Muscle of leg (tissue), 11 donors: ENCODE measurements around the gene SLC2A9. TPM values are rescaled to one million over a fixed set of nuclear protein-coding genes. Genes with fewer than 3 reads are reported as not detected.

Experiments
- DNase-seq: peaks from one replicate; pipeline ENCODE4 v3.0.0; 2013
- H3K27ac ChIP-seq: one replicate; pipeline ENCODE4 v1.5.1; 2013; ENCODE audit warnings: mild to moderate bottlenecking, low read length, control low read depth
- H3K27me3 ChIP-seq: one replicate; pipeline ENCODE4 v1.6.1; 2013; ENCODE audit warnings: low read length; ENCODE audit not compliant: control insufficient read depth, insufficient read depth
- H3K36me3 ChIP-seq: one replicate; pipeline ENCODE4 v1.6.1; 2013; ENCODE audit warnings: low read length; ENCODE audit not compliant: control insufficient read depth, insufficient read depth
- H3K4me1 ChIP-seq: one replicate; pipeline ENCODE4 v1.6.1; 2013; ENCODE audit warnings: low read length; ENCODE audit not compliant: control insufficient read depth, insufficient read depth
- H3K4me3 ChIP-seq: one replicate; pipeline ENCODE4 v1.5.1; 2013; ENCODE audit warnings: low read length, control low read depth
- H3K9me3 ChIP-seq: replicated peaks from 2 replicates; pipeline ENCODE4 v1.6.1; 2013; ENCODE audit warnings: low read depth, low read length; ENCODE audit not compliant: control insufficient read depth
- WGBS: methylation state at CpG from one replicate; pipeline ENCODE4 v1.1.5; 2013; ENCODE audit warnings: missing lambda C conversion rate; ENCODE audit not compliant: insufficient coverage; 5-methylcytosine and 5-hydroxymethylcytosine counted together
- polyA plus RNA-seq, 8 donors: library from polyadenylated mRNA; unstranded; fragments of 120-200 nt; gene quantifications; one replicate each; pipeline versions ENCODE4 v1.2.1 to v1.2.3, GENCODE V29; 2013; ENCODE audit warnings: inconsistent platforms in 1 of 8, low replicate concordance in 1 of 8; ENCODE audit not compliant: insufficient read length in 8 of 8, insufficient read depth in 1 of 8
- total RNA-seq: library from RNA; stranded (reverse); fragments of 120-200 nt; gene quantifications from one replicate; pipeline ENCODE4 v1.2.4, GENCODE V29; 2013

SLC2A9 gene
- total and polyA plus RNA-seq, 9 donors = 2.4 to 5.0 (median 3.2) TPM

DNA sequence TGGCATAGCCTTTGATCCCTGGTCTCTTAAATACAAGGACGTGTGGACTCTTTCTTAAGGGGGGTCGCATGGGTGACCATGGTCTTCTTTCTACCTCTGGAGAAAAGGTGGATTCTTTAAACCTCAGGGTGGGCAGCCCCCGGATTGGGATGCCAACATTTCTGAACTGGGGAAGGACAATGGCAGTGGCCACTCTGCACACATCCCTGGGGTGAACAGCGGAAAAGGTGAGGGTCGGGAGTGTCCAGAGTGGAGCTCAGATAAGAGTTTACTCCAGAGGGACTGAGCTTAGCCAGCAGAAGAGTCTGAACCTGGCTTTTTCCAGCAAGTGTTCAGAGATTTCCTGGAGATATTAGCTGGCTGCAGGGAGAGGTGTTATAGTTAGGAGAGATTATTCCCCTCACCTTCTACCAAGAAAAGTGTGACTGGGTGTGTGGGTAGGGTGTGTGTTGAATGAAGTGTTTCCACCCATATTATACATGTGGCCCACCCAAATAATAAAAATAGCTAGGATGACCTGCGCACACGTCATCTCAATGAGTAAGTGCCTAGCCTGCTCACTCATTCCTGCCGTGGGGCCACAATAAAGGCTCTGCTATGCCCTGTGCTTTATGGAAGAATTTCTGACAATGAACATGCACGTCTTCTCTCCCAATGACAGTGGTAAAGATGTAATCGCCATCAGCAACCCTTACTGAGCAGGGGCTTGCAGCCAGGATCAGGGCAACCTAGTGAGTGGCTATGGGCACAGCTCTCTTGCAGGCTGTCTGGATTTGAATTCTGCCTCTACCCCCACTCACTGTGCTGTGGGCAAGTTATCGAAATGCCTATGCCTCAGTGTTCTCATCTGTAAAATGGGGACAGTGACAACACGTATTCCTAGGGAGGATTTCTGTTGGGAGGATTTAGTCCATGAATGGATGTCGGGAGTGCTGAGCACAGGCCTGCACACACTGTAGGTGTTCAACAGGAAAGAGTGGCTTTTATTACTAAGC lies 76.6 kb downstream of the SLC2A9 start:
- DNase-seq = no peak
- 85% methylated on average over 9 of the region's 13 CpGs for WGBS

DNA sequence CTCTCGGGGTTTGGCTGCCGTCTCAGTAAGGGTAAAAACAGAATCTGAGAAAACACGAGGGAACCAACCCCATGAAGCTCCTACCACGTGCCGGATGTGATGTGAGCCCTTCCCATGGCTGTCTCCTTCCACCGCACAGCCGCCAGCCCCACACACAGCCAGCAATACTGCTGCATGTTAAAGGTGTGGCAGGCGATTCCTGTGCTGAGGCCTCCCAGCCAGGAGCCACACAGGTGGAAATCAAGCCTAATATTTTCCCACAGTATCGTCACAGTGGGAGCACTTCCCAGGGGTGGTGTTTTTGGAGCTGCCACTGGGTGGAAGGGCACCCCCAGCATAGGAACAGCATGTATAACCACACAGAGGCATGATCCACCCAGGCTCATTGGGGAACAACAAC lies 77.5 kb downstream of the SLC2A9 start:
- Histone ChIP-seq H3K27ac (no peak overlapping the region), H3K27me3 (no peaks in the 10 kb centered on the region), H3K4me3 (no peak overlapping the region), H3K36me3 (no peaks in the 10 kb centered on the region), H3K9me3 (no peaks in the 10 kb centered on the region), H3K4me1 (peaks cover 4% of the 10 kb centered on the region)
- WGBS = 79% methylated on average over 5 of the region's 9 CpGs
- DNase-seq = no peak

More for the DNA sequence above, 76.6 kb downstream of the SLC2A9 start:
- Histone ChIP-seq H3K36me3 (no peaks in the 10 kb centered on the region), H3K4me1 (peaks cover 4% of the 10 kb centered on the region), H3K27me3 (no peaks in the 10 kb centered on the region), H3K4me3 (no peak overlapping the region), H3K27ac (no peak overlapping the region), H3K9me3 (no peaks in the 10 kb centered on the region)

DNA sequence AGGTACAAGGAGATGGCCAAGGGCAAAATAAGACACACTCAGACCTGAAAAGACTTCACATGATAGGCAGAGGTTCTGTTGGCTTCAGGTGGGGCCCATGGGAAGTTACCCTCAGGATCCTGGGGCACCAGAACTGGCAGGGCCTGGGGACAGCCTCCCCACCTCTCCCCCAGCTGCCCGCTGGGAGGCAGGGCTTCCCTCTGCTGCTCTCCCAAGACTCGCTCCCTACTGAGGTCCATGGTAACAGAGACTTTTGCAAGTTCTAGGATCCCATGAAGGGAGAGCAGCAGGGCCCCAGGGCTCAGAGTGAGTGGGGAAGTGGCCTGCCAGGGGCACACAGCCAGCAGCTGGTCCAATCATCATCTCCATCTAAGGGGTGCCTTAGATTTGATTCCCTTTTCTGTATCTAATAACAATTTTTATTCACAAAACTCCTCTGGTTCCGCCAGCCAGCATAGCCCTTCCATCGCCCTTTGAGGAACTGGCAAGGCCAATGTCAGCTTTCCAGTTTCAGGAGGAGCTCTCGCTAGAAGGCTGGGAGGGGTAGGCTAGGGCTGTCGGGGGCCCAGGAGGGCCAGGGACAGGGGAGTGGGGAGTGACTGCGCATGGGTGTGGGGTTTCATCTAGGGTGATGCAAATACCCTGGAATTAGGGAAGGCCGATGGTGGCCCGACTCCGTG lies 78.2 kb downstream of the SLC2A9 start:
- H3K4me1 ChIP-seq = peaks cover 4% of the 10 kb centered on the region
- DNase-seq = no peak
- no peak overlapping the region for H3K4me3 ChIP-seq
- no peaks in the 10 kb centered on the region for H3K9me3 ChIP-seq
- no peaks in the 10 kb centered on the region for H3K36me3 ChIP-seq
- H3K27me3 ChIP-seq = no peaks in the 10 kb centered on the region
- H3K27ac ChIP-seq = no peak overlapping the region
- WGBS = 85% methylated on average over 3 of the region's 10 CpGs

DNA sequence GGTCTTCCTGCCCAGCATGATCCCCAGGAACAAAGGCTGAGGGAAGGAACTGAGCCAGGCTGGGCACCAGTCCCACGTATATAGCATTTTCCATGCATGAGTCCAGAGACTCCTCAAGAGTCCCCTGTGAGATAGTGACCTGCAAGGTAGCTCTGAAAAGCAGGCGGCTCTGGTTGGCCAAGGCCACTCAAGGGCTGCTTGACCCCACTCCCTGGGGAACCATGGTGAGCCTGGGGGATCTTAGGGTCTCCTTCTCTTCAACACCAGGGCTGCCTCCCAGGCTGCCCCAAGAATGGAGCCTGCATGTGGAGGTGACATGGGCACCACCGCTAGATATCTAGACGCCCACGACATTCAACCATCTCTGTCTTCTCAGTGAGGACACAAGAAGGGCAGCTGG lies 79.2 kb downstream of the SLC2A9 start:
- no peaks in the 10 kb centered on the region for H3K9me3 ChIP-seq
- H3K27me3 ChIP-seq = no peaks in the 10 kb centered on the region
- no peak for DNase-seq
- WGBS = 100% methylated on average over 3 of the region's 5 CpGs
- no peak overlapping the region for H3K27ac ChIP-seq
- no peaks in the 10 kb centered on the region for H3K4me1 ChIP-seq
- no peak overlapping the region for H3K4me3 ChIP-seq
- no peaks in the 10 kb centered on the region for H3K36me3 ChIP-seq

DNA sequence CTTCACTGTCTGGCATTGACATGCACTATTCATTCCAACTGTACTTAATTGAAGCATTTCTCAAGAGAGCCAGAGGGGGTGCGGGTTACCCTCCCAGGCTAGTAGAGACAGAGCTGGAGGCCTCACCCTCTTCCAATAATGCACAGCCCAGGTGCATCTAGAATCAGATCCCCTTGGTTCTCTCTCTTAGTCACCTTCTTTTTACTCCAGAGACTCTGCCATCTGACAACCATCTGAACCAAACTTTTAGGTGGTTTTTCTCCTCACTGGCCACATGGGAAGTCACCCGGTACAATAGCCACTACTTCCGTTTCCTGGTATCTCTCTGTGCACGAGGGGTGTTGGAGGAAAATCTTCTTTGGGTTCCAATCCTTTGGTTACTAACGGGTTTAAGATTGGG lies 81.3 kb downstream of the SLC2A9 start:
- H3K27ac ChIP-seq = no peak overlapping the region
- H3K36me3 ChIP-seq = no peaks in the 10 kb centered on the region
- H3K27me3 ChIP-seq = no peaks in the 10 kb centered on the region
- DNase-seq = no peak
- no peaks in the 10 kb centered on the region for H3K4me1 ChIP-seq
- no peaks in the 10 kb centered on the region for H3K9me3 ChIP-seq
- WGBS = 83% methylated on average over 3 of the region's 5 CpGs
- no peak overlapping the region for H3K4me3 ChIP-seq

DNA sequence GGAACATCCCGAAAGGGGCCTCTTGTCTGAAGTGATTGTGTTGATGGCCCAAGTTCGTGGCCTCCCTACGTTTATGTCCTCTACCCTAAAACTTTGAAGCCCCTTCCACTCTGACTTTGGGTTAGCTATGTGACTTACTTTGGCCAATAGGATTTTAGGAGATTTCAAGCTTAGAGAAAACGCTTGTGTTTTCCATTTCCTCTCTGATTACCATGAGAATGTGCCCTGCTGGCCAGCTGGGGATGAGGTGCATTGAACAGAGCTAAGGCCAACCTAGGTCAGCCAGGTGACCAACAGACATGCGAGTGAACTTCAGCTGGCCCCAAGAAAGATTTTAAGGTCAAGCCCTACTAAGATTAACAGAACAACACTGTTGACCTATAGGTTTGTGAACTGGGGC lies 82.4 kb downstream of the SLC2A9 start:
- no peaks in the 10 kb centered on the region for H3K9me3 ChIP-seq
- H3K27ac ChIP-seq = no peak overlapping the region
- no peaks in the 10 kb centered on the region for H3K27me3 ChIP-seq
- H3K4me1 ChIP-seq = no peaks in the 10 kb centered on the region
- no peak for DNase-seq
- H3K4me3 ChIP-seq = no peak overlapping the region
- no CpG with 5 or more reads among the region's 5 CpGs for WGBS
- no peaks in the 10 kb centered on the region for H3K36me3 ChIP-seq

DNA sequence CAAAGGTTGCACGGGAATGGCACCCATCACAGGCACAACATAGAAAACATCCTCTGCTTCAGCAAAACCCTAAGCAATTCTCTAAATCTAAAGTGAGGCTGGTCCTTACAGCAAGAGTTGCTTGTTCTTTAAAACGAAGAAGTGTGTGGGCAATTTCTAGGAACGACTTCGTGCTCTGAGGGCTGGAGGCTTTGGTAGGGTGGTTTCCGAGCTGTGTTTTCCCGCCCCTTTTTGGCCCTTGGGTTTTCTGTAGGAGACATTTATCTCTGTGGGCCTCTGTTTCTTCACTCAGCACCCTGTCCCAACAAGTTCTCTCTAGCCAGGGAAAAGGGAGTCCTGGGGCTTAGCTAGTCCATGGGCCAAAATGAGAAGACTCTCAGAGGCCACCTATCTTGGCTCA lies 84.2 kb downstream of the SLC2A9 start:
- Histone ChIP-seq H3K36me3 (no peaks in the 10 kb centered on the region), H3K4me1 (peaks cover 3% of the 10 kb centered on the region), H3K27me3 (no peaks in the 10 kb centered on the region), H3K9me3 (no peaks in the 10 kb centered on the region), H3K4me3 (no peak overlapping the region), H3K27ac (no peak overlapping the region)
- 80% methylated on average over 2 of the region's 6 CpGs for WGBS
- DNase-seq = no peak

DNA sequence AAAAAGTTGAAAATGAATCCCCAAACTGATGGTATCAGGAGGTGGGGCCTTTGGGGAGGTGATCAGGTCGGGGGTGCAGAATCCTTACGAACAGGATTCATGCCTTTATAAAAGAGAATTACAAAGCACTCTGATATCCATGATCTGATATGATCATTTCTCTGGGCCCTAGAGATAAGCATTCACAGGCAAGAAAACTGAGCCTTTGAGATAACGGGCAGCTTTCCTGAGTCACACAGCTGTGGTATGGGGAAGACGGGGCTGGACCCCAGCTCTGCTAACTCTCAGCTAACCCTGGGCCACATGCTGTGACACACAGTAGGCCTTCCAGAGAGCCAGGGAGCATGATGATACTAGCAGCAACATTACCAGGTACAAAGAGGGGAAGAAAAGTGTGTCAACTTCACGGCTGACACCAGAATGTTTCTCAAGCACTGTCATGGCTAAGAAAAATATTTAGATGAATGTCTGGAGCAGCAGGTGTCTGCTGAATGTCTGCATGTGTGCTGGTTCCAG lies 85.1 kb downstream of the SLC2A9 start:
- Histone ChIP-seq H3K27me3 (no peaks in the 10 kb centered on the region), H3K4me3 (no peak overlapping the region), H3K9me3 (no peaks in the 10 kb centered on the region), H3K36me3 (no peaks in the 10 kb centered on the region), H3K27ac (no peak overlapping the region), H3K4me1 (peaks cover 3% of the 10 kb centered on the region)
- WGBS = 72% methylated on average over 3 of the region's 5 CpGs
- DNase-seq = no peak

DNA sequence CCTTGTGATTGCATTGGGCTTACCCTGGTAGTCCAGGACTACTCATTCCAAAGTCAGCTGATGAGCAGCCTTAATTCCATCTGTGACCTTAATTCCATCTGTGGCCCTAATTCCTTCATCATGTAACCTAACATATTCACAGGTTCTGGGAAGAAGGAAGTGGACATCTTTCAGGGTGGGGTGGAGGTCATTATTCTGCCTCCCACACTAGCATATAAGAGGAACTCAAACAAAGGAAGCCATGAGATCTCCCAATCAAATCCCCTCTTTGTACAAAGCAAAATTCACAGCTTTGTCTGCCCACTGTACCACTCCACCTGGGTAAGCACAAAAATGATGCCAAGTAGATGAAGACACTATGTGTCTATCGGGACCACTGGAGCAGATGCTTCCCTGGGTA lies 87.3 kb downstream of the SLC2A9 start:
- H3K36me3 ChIP-seq = no peaks in the 10 kb centered on the region
- no peak overlapping the region for H3K27ac ChIP-seq
- H3K27me3 ChIP-seq = no peaks in the 10 kb centered on the region
- no peak overlapping the region for H3K4me3 ChIP-seq
- H3K4me1 ChIP-seq = peaks cover 3% of the 10 kb centered on the region
- WGBS = 86% methylated on average over 1 of the region's 1 CpG
- no peaks in the 10 kb centered on the region for H3K9me3 ChIP-seq
- DNase-seq = no peak

DNA sequence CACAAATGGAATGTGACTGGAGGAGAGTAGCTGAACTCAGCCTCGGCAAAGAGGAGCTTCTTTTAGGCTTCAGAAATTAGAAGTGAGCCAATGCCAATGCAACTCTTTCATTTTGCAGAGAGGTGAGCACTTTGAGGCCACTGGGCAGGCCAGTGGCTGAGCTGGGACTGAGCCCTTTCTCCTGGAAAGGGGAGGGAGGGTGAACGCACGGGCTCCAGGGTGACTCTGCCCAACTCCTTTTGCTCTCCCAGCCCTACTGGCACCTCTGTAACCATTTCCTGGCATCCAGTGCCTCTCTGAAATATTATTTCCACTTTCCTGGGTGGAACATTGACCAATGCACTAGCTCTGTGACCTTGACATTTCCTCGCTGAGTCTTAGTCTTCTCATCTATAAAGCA lies 88.1 kb downstream of the SLC2A9 start:
- peaks cover 3% of the 10 kb centered on the region for H3K4me1 ChIP-seq
- no peaks in the 10 kb centered on the region for H3K9me3 ChIP-seq
- 77% methylated on average over 1 of the region's 4 CpGs for WGBS
- no peak overlapping the region for H3K27ac ChIP-seq
- no peak for DNase-seq
- H3K27me3 ChIP-seq = no peaks in the 10 kb centered on the region
- H3K4me3 ChIP-seq = no peak overlapping the region
- H3K36me3 ChIP-seq = no peaks in the 10 kb centered on the region
